Amygdala (tissue), 56 donors: Measurements from ENCODE around the gene MAP4.

Experiments used
- DNase-seq, 56 donors: peaks; one replicate each; lab custom pipeline; 2025; lab: John Stamatoyannopoulos, UW

Gene MAP4

DNA sequence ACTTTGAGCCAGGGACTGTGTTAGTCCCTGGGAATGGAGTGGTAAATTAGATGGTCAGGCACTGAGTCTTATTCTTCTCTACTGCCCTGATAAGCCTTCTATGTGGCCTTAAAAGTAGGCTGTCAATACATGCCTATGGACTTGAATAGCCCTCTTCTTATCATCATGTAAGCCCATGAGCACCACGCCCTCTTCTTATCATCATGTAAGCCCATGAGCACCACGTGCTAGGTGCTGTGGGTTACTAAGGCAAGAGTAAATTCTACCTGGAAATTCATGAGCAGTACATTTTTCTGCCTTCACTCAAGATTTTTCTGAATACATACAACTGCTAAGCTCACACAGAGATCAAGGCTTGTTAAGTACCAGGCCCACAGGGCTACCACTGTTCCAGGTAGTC is 144.8 kb downstream of the MAP4 start:
- DNase-seq: no peak

GRCh38 chr3:47870702-47871260 is 145.4 kb downstream of the MAP4 start:
- no peak for DNase-seq

DNA sequence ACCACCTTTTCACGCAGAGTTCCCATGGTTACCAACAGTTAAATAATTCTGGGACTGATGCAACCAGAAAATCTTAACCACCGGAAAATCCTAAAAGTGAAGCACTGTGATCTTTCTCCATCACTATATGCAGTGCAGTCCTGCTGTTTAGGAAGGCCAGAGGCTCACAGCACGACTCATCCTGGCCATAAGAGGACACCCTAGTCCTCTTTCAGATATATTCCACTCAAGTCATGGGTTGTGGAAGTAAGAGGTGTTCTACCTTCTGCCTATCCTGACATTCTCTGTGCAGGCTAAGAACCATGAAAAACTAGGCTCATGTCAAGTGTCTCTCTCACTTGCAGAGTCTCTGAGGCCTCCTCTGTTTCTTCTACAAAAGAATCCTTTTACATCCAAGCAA is 146.1 kb downstream of the MAP4 start:
- DNase-seq: no peak

DNA sequence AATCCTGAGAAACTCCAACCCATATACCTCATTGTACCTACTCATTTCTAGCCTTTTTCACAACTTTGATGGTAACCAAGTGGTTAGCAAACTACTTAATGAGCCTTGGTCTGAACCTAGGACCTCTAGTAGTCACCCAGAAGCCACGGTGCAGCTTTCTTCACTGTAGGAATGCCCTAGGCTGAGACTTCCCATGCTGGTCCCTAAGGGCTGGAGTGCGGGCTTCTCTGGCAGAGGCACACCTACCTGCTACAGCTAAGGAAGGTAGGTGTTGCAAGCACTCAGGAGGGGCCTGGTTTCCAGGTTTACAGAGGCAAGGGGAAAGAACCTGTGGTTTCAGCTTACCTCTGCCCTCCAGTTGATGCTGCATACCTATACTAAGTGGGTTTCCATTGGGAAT is 147.9 kb downstream of the MAP4 start:
- no peak for DNase-seq

DNA sequence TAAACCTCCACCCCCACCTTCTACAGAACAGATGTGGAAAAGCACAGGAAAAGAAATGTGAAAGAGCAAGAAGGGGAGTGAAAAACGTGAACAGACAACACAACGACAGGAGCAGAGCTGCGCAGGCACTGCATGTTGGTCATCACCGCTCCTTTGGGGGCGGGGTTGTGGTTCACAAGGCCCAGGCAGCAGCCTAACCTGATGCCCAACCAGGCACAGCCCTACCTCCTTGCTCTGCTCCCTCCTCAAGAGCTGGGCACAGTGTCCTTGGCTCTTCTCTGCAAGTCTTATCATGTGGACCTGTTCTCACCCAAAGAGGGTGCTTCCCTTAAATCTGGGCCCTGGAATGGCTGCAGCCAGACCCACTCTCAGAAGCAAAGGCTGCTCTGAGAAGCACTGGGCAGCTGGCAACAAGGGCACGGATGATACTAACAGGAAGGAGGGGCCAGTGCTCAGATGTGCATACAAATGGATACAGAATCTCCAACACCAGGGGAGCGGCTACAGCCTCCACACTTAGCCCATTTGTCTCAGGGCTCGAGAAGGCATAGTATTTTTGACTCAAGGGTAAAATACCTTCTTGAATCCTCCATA is 148.7 kb downstream of the MAP4 start:
- DNase-seq: peak in 4 of 56 donors; percentile 17 to 37 (median 22)

- DNase-seq: no peak
Observed at GRCh38 chr3:47865192-47865591, 151.0 kb downstream of the MAP4 start.

DNA sequence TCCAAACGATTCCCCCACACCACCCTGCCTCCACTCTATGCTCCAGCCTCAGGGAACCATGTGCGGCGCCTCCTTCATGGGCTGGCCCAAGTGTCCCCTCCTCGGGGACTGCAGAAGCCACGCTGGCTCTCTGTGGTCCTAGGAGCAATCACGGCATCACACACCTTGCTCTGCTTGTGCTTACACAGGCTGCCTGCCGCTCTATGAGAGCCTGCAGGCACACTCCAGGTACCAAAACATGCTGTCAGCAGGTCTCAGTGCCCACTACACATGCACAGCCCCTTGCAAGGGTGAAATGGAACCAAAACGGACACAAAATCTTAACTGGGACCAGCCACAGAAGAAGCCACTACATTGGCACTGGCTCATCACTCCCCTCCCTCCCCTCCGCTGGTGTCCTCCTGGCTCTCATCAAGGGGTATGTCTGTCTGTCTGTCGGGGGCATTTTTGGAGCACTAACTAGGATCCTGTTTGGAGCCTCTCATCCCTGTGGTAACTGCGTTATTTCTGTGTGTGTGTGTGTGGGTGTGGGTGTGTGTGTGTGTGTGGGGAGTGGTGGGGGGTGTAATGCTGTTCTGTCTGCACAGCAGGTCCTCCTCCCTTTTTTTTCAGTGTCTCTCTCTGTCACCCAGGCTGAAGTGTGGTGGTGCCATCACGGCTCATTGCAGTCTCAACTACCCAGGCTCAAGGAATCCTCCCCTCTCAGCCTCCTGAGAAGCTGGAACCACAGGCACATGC is 152.7 kb downstream of the MAP4 start:
- no peak for DNase-seq

DNA sequence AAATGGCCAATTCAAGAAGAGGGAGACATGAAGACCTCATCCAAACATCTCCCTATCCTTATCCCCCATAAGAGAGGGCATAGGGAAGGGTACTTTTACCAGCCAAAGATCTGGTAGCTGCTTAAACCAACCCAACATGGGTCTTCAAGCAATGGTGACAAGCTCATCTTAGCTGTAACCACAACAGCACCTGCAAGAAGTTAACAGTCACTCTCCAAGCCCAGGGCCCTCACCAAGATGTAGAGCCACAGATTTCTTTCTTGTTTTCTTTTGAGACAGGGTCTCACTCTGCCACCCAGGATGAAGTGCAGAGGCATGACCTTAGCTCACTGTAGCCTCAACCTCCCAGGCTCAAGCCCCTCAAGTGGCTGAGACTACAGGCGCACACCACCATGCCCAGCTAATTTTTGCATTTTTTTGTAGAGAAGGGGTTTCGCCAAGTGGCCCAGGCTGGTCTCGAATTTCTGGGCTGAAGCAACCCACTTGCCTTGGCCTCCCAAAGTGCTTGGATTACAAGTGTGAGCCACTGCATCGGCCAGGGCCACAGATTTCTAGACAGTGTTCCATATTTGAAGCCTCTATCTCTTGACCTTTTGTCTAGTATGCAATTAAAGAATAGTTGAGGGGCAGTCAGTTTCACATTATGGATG is 156.1 kb downstream of the MAP4 start:
- DNase-seq: no peak

GRCh38 chr3:47857151-47857550 is 159.1 kb downstream of the MAP4 start:
- no peak for DNase-seq

DNA sequence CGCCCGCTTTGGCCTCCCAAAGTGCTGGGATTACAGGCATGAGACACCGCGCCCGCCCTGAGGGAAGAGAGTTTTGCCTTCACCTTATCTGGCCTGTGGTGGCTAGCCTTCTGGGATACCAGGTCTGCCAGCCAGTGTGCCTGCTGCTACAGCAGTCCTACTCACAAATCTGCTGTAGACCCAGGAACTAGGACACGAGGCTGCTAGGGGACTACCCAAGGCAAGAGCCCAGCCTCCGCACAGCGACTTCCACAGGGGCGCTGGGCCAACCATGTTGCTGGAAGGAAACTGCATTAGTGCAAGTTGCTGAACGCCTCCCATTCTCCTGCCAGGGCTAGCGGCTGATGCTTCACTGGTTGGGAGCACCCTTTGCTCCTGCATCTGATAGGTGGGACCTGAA is 159.5 kb downstream of the MAP4 start:
- peak in 24 of 56 donors; percentile 7 to 76 (median 42) for DNase-seq

GRCh38 chr3:47855461-47856383 is 160.5 kb downstream of the MAP4 start:
- DNase-seq: no peak

DNA sequence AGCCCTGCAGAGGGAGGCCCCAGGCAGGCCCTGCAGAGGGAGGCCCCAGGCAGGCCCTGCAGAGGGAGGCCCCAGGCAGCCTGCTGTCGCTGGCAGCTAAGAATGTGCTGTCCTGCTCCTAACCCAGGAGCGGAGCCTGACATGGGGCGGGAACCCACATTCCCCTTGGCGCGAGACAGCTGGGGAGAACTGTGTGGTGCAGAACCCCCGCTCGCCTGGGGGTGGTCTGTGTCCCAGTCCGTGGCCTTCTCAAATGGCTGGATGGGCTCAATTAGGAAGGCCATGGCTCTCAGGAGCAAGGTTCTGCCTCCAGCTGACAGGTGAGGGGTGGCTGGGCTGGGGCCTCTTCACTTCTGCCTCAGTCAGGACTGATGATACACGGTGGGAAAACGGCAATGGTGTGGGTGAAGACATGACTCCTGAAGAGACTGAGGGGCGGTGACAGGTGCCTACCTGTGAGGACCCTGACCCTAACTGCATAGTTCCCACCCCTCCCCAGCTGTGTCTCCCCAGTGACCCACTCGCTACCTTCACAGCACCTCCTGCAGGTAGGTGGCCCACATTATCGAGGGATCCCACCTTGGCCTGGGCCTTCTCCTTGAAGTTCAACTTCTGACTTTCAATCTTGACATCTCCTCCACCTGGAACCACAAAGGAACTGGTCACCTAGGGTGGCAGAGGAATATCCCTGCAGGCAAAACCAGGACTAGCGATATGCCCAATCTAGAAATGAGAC is 161.3 kb downstream of the MAP4 start:
- DNase-seq: no peak

DNA sequence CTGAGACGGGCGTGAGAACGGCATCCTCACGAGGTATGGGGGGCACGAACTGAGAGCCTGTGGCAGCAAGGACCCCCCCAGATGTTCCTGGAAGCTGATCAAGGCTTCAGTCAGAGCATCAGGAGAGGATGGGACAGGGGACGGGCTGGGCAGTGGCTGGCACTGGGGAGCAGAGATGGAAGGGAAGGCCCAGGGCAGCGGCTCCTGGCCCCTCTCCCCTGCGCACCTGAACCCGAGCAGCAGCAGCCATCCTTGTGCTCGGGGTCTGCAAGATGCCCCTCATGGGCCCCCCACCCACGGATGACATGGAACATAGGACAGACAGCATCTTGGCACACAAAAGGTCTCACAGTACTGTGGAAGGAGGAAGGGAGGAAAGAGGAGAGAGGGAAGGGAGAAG is 161.9 kb downstream of the MAP4 start:
- no peak for DNase-seq

GRCh38 chr3:47852604-47853602 is 163.3 kb downstream of the MAP4 start:
- peak in 18 of 56 donors; percentile 22 to 61 (median 45) for DNase-seq

GRCh38 chr3:47851888-47852603 is 164.2 kb downstream of the MAP4 start:
- DNase-seq: no peak

DNA sequence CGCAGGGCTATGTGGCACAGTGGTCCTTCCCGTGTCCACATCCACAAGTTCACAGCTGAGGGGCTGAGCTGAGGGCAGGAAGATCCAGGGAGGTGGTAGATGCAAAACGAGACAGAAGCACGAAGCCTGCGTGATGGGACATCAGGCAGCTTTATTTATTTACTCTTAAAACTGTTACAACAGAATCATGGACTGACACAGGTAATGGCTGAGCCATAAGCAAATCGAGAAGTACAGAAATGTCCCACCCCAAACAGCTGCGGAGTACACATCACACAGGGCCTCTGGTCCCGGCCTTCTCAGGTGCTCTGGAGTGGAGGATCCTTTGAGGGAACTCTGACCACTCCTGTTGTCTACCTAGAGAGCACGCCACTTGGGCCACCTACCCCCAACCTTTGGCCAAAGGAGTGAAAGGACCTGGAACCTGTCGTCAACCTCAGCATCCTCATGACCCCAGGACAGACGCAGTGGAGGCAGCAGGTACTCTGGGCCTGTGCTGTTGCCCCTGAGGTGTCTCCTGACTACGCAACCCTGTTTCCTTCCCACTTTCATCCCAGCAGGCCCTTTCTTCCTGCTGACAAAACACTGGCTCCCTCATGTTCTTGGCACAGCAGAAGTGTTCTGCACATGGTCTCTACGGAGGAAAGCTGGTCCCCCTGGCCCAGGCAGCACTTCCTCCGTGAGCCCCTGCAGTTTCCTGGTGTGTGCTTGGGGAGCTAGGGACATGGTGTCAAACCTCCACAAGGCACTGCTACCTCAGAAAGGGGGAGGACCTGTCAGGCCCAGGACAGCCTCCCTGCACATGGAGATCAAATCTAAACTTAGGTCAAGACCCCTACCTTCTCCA is 165.4 kb downstream of the MAP4 start:
- no peak for DNase-seq
